Measurements from ENCODE around the gene METTL6.
"Not testable (repeated sequence)": the region's sequence is repeated elsewhere in the genome, so short reads cannot be mapped to it uniquely, and the experiment has no call there.

Gene METTL6

GRCh38 chr3:15405448-15406050, 21.8 kb downstream of the METTL6 start:
- DNase-seq, result peak in 2 of 51 donors; percentile 2 to 21

GRCh38 chr3:15404767-15405166, 22.6 kb downstream of the METTL6 start:
- DNase-seq, result no peak

- DNase-seq, result no peak
Observed at GRCh38 chr3:15403965-15404364, 23.4 kb downstream of the METTL6 start.

GRCh38 chr3:15403495-15403894, 23.8 kb downstream of the METTL6 start:
- no peak for DNase-seq

GRCh38 chr3:15401936-15402335, 25.4 kb downstream of the METTL6 start:
- no peak for DNase-seq

GRCh38 chr3:15399970-15400369, 27.4 kb downstream of the METTL6 start:
- no peak for DNase-seq

GRCh38 chr3:15398731-15399133, 28.6 kb downstream of the METTL6 start:
- DNase-seq, result not testable (repeated sequence)

- DNase-seq, result not testable (repeated sequence)
Observed at GRCh38 chr3:15393252-15393651, 34.1 kb downstream of the METTL6 start.

- peak in 2 of 51 donors; percentile 2 to 4 for DNase-seq
Observed at GRCh38 chr3:15391007-15391406, 36.3 kb downstream of the METTL6 start.

GRCh38 chr3:15390460-15390859, 36.9 kb downstream of the METTL6 start:
- no peak for DNase-seq

GRCh38 chr3:15388335-15388734, 39.0 kb downstream of the METTL6 start:
- not testable (repeated sequence) for DNase-seq

GRCh38 chr3:15387735-15388134, 39.6 kb downstream of the METTL6 start:
- no peak for DNase-seq

- DNase-seq, result no peak
Observed at GRCh38 chr3:15387171-15387581, 40.2 kb downstream of the METTL6 start.

- not testable (repeated sequence) for DNase-seq
Observed at GRCh38 chr3:15386654-15386955, 40.7 kb downstream of the METTL6 start.

GRCh38 chr3:15385901-15386653, 41.3 kb downstream of the METTL6 start:
- no peak for DNase-seq

- not testable (repeated sequence) for DNase-seq
Observed at GRCh38 chr3:15385238-15385695, 42.1 kb downstream of the METTL6 start.

GRCh38 chr3:15384510-15385237, 42.7 kb downstream of the METTL6 start:
- DNase-seq, result no peak

GRCh38 chr3:15382405-15382923, 44.9 kb downstream of the METTL6 start:
- DNase-seq, result no peak

GRCh38 chr3:15380980-15381890, 46.1 kb downstream of the METTL6 start:
- DNase-seq, result no peak

- DNase-seq, result peak; percentile 37 to 98 (median 86)
Observed at GRCh38 chr3:15377961-15378791, 49.2 kb downstream of the METTL6 start.

Data from hypothalamus (tissue), 51 donors.